ENCODE results near the gene FMN1. TPM values are rescaled to one million over a fixed set of nuclear protein-coding genes. Genes with fewer than 3 reads are reported as not detected.

The FMN1 gene
- total RNA-seq, 1 experiment from 2014 or later, result 2.4 TPM

DNA sequence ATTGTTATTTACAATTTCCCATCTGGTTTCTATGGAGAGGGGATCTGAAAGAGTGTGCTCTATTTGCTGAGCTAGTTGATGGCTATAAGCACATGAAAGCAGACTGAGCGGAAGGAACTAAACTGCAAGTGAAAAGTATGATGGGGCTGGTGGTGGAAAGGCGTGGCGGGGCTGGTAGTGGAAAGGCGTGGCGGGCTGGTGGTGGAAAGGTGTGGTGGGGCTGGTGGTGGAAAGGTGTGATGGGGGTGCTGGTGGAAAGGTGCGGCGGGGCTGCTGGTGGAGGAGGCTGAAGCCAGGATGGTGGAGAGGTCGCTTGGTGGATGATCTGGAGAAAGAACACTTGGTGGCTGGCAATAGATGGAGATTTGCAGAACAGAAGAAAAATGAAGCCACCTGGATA, 136.7 kb downstream of the FMN1 start:
- no peak overlapping the region for H3K4me2 ChIP-seq (ENCODE audit: low read length)
- no peaks in the 10 kb centered on the region for H4K20me1 ChIP-seq (ENCODE audit: low read length)
- no peaks in the 10 kb centered on the region for H3K9me3 ChIP-seq (ENCODE audit: low read length)
- no peak overlapping the region for H2AFZ ChIP-seq (ENCODE audit: low read length)
- no peaks in the 10 kb centered on the region for H3F3A ChIP-seq (ENCODE audit: low read length, unreplicated experiment)
- H3K27me3 ChIP-seq (ENCODE audit: low read length), result no peaks in the 10 kb centered on the region
- no peaks in the 10 kb centered on the region for H3K4me1 ChIP-seq (ENCODE audit: insufficient read depth, low read length)
- H3K36me3 ChIP-seq (ENCODE audit: low read depth, low read length), result no peaks in the 10 kb centered on the region
- ChIA-PET POLR2A (ENCODE audit: unreplicated experiment) (interaction anchor here (0.7 kb wide), 1 partner anchor 221 kb away, joined by 11 read pairs; no protein-coding TSS in a partner anchor), CTCF (no interaction called here)
- no peaks in the 10 kb centered on the region for H3K79me2 ChIP-seq (ENCODE audit: low read length)
- no peak overlapping the region for H3K9ac ChIP-seq (ENCODE audit: low read length)
- intact Hi-C loops (cut with micrococcal nuclease), result no loop called here
- ATAC-seq (no peak), DNase-seq (no peak)
- no peak overlapping the region for H3K27ac ChIP-seq (ENCODE audit: low read length)
- H3K9me2 ChIP-seq (replicated peaks; ENCODE audit: low read length), result no peaks in the 10 kb centered on the region
- TF ChIP-seq EZH2phosphoT487 (IDR thresholded peaks at IDR 0.05; ENCODE audit: borderline replicate concordance, low read length), result no peak
- no peak for TF ChIP-seq EZH2 (IDR thresholded peaks at IDR 0.05; ENCODE audit: low read length, unreplicated experiment)
- no peak for TF ChIP-seq CTCF (conservative IDR thresholded peaks at IDR 0.05; ENCODE audit: low read depth, low read length)
- H3K4me3 ChIP-seq (ENCODE audit: low read length), result no peak overlapping the region
- no TSS peak for BruUV-seq (replicated peaks)

- Histone ChIP-seq H3K9me3 (ENCODE audit: low read length) (no peaks in the 10 kb centered on the region), H3K9ac (ENCODE audit: low read length) (no peak overlapping the region), H3K9me2 (replicated peaks; ENCODE audit: low read length) (no peaks in the 10 kb centered on the region), H3K79me2 (ENCODE audit: low read length) (no peaks in the 10 kb centered on the region), H3K27me3 (ENCODE audit: low read length) (no peaks in the 10 kb centered on the region), H3F3A (ENCODE audit: low read length, unreplicated experiment) (no peaks in the 10 kb centered on the region), H4K20me1 (ENCODE audit: low read length) (no peaks in the 10 kb centered on the region), H3K4me3 (ENCODE audit: low read length) (no peak overlapping the region), H3K36me3 (ENCODE audit: low read depth, low read length) (no peaks in the 10 kb centered on the region), H3K4me1 (ENCODE audit: insufficient read depth, low read length) (no peaks in the 10 kb centered on the region), H2AFZ (ENCODE audit: low read length) (no peak overlapping the region), H3K4me2 (ENCODE audit: low read length) (no peak overlapping the region), H3K27ac (ENCODE audit: low read length) (no peak overlapping the region)
- ChIA-PET CTCF (no interaction called here), POLR2A (ENCODE audit: unreplicated experiment) (interaction anchor here (0.7 kb wide), 1 partner anchor 90 kb away, joined by 3 read pairs; no protein-coding TSS in a partner anchor)
- no peak for TF ChIP-seq EZH2 (IDR thresholded peaks at IDR 0.05; ENCODE audit: low read length, unreplicated experiment)
- no peak for TF ChIP-seq CTCF (conservative IDR thresholded peaks at IDR 0.05; ENCODE audit: low read depth, low read length)
- TF ChIP-seq EZH2phosphoT487 (IDR thresholded peaks at IDR 0.05; ENCODE audit: borderline replicate concordance, low read length), result no peak
- intact Hi-C loops (cut with micrococcal nuclease), result no loop called here
- BruUV-seq (replicated peaks), result no TSS peak
- no peak for ATAC-seq
- DNase-seq, result no peak
Observed at GRCh38 chr15:33055962-33056361, 138.6 kb downstream of the FMN1 start.

GRCh38 chr15:33051528-33051927, 143.0 kb downstream of the FMN1 start:
- no peak for DNase-seq
- H3K4me1 ChIP-seq (ENCODE audit: insufficient read depth, low read length), result no peaks in the 10 kb centered on the region
- BruUV-seq (replicated peaks), result no TSS peak
- no peak overlapping the region for H3K9ac ChIP-seq (ENCODE audit: low read length)
- no peaks in the 10 kb centered on the region for H3K9me2 ChIP-seq (replicated peaks; ENCODE audit: low read length)
- H3K4me2 ChIP-seq (ENCODE audit: low read length), result no peak overlapping the region
- H3K36me3 ChIP-seq (ENCODE audit: low read depth, low read length), result peaks cover 19% of the 10 kb centered on the region; the same call in 1 of the 2 replicates
- H2AFZ ChIP-seq (ENCODE audit: low read length), result no peak overlapping the region
- peaks cover 41% of the 10 kb centered on the region for H3K9me3 ChIP-seq (ENCODE audit: low read length)
- no peak overlapping the region for H3K4me3 ChIP-seq (ENCODE audit: low read length)
- TF ChIP-seq EZH2phosphoT487 (IDR thresholded peaks at IDR 0.05; ENCODE audit: borderline replicate concordance, low read length) (no peak), CTCF (conservative IDR thresholded peaks at IDR 0.05; ENCODE audit: low read depth, low read length) (no peak), EZH2 (IDR thresholded peaks at IDR 0.05; ENCODE audit: low read length, unreplicated experiment) (no peak)
- intact Hi-C loops (cut with micrococcal nuclease), result no loop called here
- ChIA-PET POLR2A (ENCODE audit: unreplicated experiment) (no interaction called here), CTCF (no interaction called here)
- no peak for ATAC-seq
- no peaks in the 10 kb centered on the region for H4K20me1 ChIP-seq (ENCODE audit: low read length)
- H3F3A ChIP-seq (ENCODE audit: low read length, unreplicated experiment), result no peaks in the 10 kb centered on the region
- no peaks in the 10 kb centered on the region for H3K79me2 ChIP-seq (ENCODE audit: low read length)
- H3K27ac ChIP-seq (ENCODE audit: low read length), result no peak overlapping the region
- H3K27me3 ChIP-seq (ENCODE audit: low read length), result no peaks in the 10 kb centered on the region

Measured in PC-3 (cell line).